GM21737 (cell line): ENCODE results near the gene ZNF3.
A peak's percentile ranks its signal among the peaks of the same experiment; 100 is the strongest.

ENCODE experiments used
- ATAC-seq: cut with Tn5 transposase; IDR thresholded peaks from one replicate; pipeline ENCODE4 v1.9.1; 2021; ENCODE audit warnings: mild to moderate bottlenecking, moderate library complexity; ENCODE audit not compliant: unreplicated experiment

ZNF3 gene

DNA sequence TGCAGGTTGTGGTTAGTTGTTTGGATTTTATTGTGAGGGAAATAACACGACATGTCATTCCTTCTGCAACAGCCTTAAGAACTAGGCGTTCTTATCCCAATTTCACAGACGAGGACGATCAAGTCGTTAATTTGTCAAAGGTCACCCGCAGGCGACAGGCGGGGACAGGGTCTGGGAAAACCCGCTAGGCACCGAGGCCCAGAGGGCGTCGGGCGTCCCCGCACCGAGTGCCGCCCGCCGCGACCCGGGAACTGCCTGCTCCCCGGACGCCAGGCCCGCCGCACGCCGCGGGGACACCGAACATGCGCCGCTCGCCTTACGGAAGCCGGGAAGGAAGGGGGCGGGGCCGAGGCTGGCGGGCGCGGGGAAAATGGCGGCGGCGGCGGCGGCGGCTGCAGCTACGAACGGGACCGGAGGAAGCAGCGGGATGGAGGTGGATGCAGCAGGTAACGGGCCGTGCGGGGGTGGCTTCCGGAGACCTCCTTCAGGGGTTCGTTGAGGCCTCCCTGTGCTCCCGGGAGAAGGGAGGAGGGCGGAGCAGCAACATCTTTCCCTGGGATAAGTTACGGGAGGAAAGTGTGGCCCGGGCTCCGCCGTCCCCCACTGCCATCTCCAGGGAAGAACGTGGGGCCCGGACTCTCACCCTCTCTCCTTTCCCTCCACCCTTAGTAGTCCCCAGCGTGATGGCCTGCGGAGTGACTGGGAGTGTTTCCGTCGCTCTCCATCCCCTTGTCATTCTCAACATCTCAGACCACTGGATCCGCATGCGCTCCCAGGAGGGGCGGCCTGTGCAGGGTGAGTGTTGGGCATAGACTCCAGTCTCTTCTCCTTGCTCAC is 7.3 kb upstream of the ZNF3 start, which contains the start of gene COPS6:
Gene COPS6, plus strand, starts transcription at position 349 of the 837 bp plus-strand sequence. Its CDS starts 22 bp downstream, at position 371.
- ATAC-seq: peak; percentile 47

- ATAC-seq: no peak
Measured at GRCh38 chr7:100088095-100088620, 6.6 kb upstream of the ZNF3 start.

DNA sequence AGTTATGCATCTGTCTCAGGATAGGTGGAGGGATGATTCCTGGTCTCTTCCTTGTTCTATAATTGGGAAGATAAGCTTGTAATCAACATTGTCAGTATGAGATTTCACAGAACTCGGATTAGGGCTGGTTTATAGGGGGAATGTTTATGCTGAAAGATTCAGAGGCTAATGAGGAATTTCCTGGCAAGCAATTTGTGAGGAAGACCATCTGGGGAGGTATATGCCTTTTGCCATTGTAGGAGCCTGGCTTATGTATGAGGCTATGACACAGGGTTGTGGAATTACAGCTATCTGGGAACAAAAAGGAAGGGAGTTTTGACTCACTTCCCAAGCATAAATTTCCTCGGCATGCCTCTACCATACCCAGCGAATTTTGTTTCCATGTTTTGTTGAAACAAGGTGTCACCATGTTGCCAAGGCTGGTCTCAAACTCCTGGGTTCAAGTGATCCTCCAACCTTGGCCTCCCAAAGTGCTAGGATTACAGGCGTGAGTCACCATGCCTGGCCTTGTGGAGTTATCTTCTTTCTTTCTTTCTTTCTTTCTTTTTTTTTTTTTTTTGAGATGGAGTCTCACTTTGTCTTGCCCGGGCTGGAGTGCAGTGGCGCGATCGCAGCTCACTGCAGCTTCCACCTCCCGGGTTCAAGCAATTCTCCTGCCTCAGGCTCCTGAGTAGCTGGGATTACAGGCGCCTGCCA is 5.7 kb upstream of the ZNF3 start:
- ATAC-seq: no peak

- ATAC-seq: no peak
Measured at GRCh38 chr7:100085515-100085914, 4.0 kb upstream of the ZNF3 start.

GRCh38 chr7:100082978-100083377 is 1.5 kb upstream of the ZNF3 start:
- ATAC-seq: no peak

- ATAC-seq: no peak
Measured at GRCh38 chr7:100080907-100081534, 502 bp downstream of the ZNF3 start.

GRCh38 chr7:100079024-100079560 is 2.4 kb downstream of the ZNF3 start:
- ATAC-seq: no peak

DNA sequence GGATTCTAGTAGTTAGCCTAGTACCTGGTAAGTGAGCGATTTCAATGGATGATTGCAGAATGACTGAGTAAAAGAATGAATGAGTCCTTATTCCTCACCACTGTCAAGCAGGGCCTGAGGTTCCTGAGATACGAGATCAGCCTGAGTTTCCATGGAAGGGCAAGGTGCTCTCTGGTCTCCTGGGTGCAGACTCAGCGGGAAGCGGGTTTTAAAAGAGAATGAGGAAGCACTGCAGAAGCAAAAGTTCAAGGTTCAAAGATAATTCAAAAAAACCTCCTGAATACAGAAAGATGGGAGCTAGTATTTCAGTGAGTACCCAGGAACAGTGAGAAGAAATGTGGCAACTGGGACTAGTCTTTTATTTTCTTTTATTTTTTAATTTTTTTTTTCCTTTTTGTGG is 4.3 kb downstream of the ZNF3 start:
- ATAC-seq: no peak

- ATAC-seq: no peak
Measured at GRCh38 chr7:100075418-100075817, 6.1 kb downstream of the ZNF3 start.

DNA sequence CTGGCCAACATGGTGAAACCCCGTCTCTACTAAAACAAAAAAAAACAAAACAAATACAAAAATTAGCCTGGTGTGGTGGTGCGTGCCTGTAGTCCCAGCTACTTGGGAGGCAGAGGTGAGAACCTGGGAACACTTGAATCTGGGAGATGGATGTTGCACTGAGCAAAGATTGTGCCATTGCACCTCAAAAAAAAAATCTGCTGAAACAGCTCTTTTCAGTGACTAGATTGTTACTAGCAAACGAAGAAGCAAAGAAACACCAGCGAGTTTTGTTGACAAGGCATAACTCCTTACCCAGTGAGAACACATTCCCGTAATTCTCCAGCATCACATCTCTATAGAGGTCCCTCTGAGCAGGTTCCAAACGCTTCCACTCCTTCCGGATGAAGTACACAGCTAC is 6.7 kb downstream of the ZNF3 start:
- ATAC-seq: no peak

DNA sequence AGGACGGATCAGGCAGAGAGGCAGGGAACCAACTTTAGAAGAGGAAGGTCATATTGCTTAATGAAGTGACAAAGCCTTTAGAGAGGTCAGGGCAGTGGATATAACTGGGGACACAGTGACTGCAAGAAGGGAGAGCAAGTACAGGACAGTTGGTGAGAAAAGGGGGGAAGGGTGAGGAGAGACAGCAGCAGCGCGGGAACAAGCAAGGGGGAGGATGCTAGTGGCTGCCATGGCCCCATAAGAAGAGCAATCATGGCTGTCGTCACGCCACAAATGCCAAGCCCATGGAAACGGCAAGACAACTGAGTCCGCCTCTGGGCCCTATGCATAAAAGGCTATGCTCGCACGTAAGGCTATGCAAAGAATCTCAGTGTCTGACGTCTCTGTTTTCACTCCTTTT is 9.1 kb downstream of the ZNF3 start:
- no peak for ATAC-seq

- no peak for ATAC-seq
Measured at GRCh38 chr7:100071018-100071723, 10.4 kb downstream of the ZNF3 start.

DNA sequence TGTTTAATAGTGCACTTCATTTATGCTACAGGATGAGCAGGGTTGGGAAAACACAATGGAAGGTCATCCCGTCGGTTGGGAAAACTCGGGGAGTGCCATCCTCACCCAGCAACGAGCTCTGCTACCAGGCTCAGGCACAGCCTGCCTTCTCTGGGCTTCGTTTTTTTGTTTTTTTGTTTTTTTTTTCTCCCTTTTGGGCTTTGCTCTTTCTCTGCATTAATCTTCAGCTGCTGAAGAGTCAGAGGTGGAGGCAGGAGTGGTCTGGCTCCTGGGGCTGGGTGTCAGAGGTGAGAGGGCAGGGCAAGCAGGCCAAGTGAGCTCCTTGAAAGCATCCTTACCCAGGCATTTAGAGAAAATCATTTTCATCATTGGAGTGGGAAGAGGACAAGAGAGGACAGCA is 11.5 kb downstream of the ZNF3 start:
- no peak for ATAC-seq

DNA sequence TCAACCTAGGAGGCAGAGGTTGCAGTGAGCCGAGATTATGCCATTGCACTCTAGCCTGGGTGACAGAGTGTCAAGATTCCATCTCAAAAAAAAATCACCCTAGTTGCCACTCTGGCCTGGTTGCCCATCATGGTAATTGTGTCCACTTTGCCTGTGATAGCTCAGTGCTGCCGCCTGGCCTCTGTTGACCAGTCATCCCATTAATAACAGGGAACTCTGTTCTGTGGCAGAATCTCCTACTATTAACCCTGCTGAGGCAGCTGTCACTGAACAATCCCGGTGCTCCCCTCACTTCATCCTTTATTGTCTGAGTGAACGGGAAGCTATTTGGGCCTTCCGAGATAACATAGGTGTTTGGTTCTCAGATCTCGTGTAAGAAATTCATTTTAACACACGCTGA is 14.6 kb downstream of the ZNF3 start:
- no peak for ATAC-seq

DNA sequence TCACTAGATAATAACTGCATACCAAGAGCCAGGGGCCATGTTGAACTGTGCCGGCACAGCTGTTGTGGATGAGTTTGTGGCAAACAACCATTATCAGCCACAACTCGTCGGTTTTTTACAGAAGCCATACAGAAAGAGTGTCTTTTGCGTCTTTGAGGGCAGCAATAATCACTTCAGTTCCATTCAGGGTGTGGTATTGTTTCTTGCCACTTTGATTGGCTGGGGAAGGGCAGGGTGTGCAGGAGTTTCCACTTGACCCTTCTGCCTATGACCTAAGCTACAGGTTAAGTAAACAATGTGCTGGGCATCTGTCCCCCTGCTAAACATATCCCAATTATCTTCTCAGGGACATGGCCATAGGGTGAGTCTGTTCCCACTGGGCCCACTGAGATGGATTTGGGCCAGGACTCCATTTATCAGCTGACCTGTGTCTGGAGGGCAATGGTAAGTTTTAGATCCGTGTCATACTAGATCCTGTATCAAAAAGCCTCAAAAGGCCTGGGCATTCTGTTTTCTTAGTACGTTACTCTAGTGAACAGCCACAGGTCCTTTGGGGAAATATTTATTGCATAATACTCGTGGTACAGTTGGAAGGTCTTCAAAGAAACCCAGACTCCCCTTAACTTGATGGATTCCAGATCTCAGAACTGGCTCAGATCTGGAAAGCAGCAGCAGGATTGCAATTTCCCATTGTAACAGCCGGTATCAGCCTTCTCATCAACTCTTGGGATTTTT is 15.9 kb downstream of the ZNF3 start:
- no peak for ATAC-seq

DNA sequence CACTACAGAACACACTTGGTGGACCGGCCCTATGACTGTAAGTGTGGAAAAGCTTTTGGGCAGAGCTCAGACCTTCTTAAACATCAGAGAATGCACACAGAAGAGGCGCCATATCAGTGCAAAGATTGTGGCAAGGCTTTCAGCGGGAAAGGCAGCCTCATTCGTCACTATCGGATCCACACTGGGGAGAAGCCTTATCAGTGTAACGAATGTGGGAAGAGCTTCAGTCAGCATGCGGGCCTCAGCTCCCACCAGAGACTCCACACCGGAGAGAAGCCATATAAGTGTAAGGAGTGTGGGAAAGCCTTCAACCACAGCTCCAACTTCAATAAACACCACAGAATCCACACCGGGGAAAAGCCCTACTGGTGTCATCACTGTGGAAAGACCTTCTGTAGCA is 17.4 kb downstream of the ZNF3 start:
- no peak for ATAC-seq

GRCh38 chr7:100063376-100063775 is 18.1 kb downstream of the ZNF3 start:
- ATAC-seq: no peak

DNA sequence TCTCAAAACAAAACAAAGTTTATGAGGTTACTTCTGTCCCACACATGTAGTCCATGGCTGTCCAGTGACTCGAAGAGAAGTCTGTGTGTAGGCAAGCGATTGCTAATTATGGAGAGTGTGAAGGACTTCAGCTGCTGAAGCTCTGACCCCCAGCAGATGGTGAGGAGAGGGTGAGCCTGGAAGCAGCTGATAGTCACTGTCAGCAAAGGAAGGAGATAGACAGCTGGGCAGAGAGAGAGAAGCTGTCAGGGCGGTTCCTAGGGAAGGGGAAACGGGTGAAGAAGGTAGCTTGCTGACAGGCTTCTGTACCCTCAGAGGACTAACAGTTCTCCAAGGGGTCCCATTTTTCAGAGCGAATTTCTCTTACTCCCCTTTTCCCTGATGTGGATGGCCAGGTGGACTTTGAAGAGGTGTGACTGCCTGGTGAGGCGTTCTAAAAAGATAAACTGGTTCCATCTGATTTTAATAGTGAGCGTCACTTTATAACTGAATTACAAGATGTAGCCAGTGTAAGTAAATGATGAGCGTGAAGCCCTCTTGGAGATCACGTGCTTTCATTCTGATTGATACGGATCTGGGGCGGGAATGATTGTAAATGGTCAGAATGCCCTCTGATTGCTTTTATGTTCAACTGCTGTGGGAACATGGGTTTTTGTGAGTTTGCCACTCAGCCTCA is 19.9 kb downstream of the ZNF3 start:
- ATAC-seq: no peak

DNA sequence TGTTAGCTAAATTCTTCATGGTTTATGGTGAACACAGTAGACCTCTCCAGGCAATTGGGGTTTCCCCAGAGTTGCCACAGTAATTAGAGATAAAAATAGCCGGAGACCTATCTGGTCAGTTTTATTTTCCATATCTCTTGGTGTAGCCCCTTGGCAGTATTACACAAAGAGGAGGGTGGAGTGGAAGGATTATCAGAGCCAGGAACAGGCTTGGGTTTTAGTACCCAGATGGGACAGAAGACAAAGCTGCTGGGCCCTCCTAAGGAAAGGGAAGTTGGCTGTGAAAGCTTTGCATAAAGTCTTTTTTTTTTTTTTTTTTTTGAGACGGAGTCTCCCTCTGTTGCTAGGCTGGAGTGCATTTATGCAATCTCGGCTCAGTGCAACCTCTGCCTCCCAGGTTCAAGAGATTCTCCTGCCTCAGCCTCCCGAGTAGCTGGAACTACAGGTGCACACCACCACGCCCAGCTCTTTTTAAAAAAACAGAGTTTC is 22.2 kb downstream of the ZNF3 start:
- ATAC-seq: no peak
